Astrocyte (in vitro differentiated cells and primary cell): ENCODE results near the gene MRPS18A. TPM values are rescaled to one million over a fixed set of nuclear protein-coding genes. Genes with fewer than 3 reads are reported as not detected.

Source experiments
- DNase-seq: peaks from one replicate; pipeline ENCODE4 v3.0.0-alpha.2; 2010; ENCODE audit warnings: low read depth
- FAIRE-seq: peaks from 2 replicates; lab custom pipeline; 2011; peaks lifted over from hg19 to GRCh38; lab: Jason Lieb, UNC
- H2AFZ ChIP-seq: 2 replicates; pipeline ENCODE4 v1.6.0; 2012; ENCODE audit warnings: low read depth, low read length, inconsistent platforms
- H3K27ac ChIP-seq: 2 replicates; pipeline ENCODE4 v1.5.1; 2011; ENCODE audit warnings: low read depth, low read length, inconsistent platforms
- H3K27me3 ChIP-seq: 2 replicates; pipeline ENCODE4 v1.6.0; 2011; ENCODE audit warnings: low read length, inconsistent platforms; ENCODE audit not compliant: insufficient read depth
- H3K36me3 ChIP-seq: 2 replicates; pipeline ENCODE4 v1.5.1; 2011; ENCODE audit warnings: low read length, inconsistent platforms; ENCODE audit not compliant: insufficient read depth
- H3K4me1 ChIP-seq: 2 replicates; pipeline ENCODE4 v1.5.1; 2011; ENCODE audit warnings: low read length, inconsistent platforms; ENCODE audit not compliant: insufficient read depth
- H3K4me2 ChIP-seq: 2 replicates; pipeline ENCODE4 v1.6.0; 2012; ENCODE audit warnings: low read length, inconsistent platforms
- H3K4me3 ChIP-seq: 2 replicates; pipeline ENCODE4 v1.5.1; 2011; ENCODE audit warnings: low read depth, mild to moderate bottlenecking, low read length, inconsistent platforms; ENCODE audit not compliant: insufficient read depth
- H3K79me2 ChIP-seq: 2 replicates; pipeline ENCODE4 v1.6.0; 2012; ENCODE audit warnings: mild to moderate bottlenecking, low read length, inconsistent platforms; ENCODE audit not compliant: insufficient read depth
- H3K9ac ChIP-seq: 2 replicates; pipeline ENCODE4 v1.6.0; 2012; ENCODE audit warnings: mild to moderate bottlenecking, low read length, inconsistent platforms
- H3K9me3 ChIP-seq: 2 replicates; pipeline ENCODE4 v1.5.1; 2012; ENCODE audit warnings: low read depth, mild to moderate bottlenecking, low read length, inconsistent platforms; ENCODE audit not compliant: insufficient read depth
- H4K20me1 ChIP-seq: 2 replicates; pipeline ENCODE4 v1.6.0; 2012; ENCODE audit warnings: low read length, inconsistent platforms; ENCODE audit not compliant: insufficient read depth
- H3K27ac Mint-ChIP-seq: one replicate; pipeline ENCODE4 v1.8.0; 2021; ENCODE audit warnings: mild to moderate bottlenecking, mixed read lengths; ENCODE audit not compliant: unreplicated experiment
- H3K27me3 Mint-ChIP-seq: one replicate; pipeline ENCODE4 v1.8.0; 2021; ENCODE audit warnings: low read depth, mixed read lengths; ENCODE audit not compliant: unreplicated experiment
- H3K36me3 Mint-ChIP-seq: one replicate; pipeline ENCODE4 v1.8.0; 2021; ENCODE audit warnings: low read depth, mixed read lengths; ENCODE audit not compliant: unreplicated experiment
- H3K4me1 Mint-ChIP-seq: one replicate; pipeline ENCODE4 v1.8.0; 2021; ENCODE audit warnings: low read depth, mixed read lengths; ENCODE audit not compliant: unreplicated experiment
- H3K4me3 Mint-ChIP-seq: one replicate; pipeline ENCODE4 v1.8.0; 2021; ENCODE audit warnings: mild to moderate bottlenecking, moderate library complexity, mixed read lengths; ENCODE audit not compliant: unreplicated experiment
- H3K9me3 Mint-ChIP-seq: one replicate; pipeline ENCODE4 v1.8.0; 2021; ENCODE audit warnings: mild to moderate bottlenecking, mixed read lengths; ENCODE audit not compliant: unreplicated experiment
- EZH2 ChIP-seq: IDR thresholded peaks from 2 replicates; pipeline ENCODE4 v1.6.1; 2012; ENCODE audit warnings: mild to moderate bottlenecking, low read length, inconsistent platforms; ENCODE audit not compliant: insufficient read depth
- total RNA-seq: library from RNA; stranded (reverse); gene quantifications from 2 replicates; pipeline ENCODE4 v1.2.1, GENCODE V29; 2021
- TF ChIP-seq, protein P1 (sequence below): IDR thresholded peaks from 2 replicates; pipeline ENCODE4 v1.5.1; 2011; ENCODE audit warnings: low read depth, mild to moderate bottlenecking, inconsistent platforms, low read length, moderate library complexity; ENCODE audit not compliant: insufficient read depth

The MRPS18A gene
- total RNA-seq, 1 donor from 2014 or later: 33.5 TPM

DNA sequence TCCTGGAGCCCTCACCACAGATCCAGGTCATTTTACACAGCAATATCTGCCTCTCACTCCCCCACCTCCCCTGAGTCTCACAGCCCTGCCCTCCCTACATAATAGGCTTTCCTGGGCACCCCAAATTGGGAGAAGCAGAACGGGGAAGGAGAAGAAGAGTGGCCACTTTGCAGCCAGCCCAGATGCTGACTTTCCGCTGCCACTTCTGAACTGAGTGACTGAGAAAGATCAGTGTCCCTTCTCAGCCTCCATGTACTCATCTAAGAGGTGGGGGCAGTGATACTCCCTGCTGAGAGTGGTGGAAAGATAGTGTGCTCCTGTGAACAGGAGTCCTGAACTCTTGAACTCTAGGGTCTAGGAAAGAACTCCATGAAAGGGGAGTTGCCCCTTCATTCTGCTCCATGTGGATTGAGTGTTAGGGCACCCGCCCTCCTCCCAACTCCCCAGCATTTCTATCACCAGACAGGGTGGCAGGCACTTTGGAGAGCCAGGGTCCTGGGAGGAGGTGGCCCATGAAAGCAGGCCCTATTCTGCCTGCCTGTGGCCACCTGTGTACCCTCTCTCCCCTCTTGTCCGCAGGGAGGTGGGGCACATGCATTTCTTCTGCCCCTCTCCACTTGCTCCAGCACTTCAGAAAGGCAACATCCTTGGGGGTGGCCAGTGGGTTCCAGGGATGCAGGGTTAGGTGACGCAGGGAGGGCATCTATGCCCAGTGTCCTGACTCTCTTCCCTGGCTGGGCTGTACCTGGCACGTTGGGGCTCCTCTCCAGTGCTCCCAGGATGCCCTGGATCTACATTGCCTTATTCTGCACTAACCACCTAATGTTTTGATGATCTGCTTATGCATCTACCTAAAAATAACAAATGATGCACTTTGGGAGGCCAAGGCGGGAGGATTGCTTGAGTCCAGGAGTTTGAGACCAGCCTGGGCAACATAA is 38.3 kb upstream of the MRPS18A start:
- Histone ChIP-seq H3K9me3 (no peaks in the 10 kb centered on the region), H3K27me3 (peaks cover 10% of the 10 kb centered on the region), H3K27ac (no peak overlapping the region), H3K4me3 (no peak overlapping the region), H3K79me2 (no peaks in the 10 kb centered on the region), H3K36me3 (no peaks in the 10 kb centered on the region), H2AFZ (no peak overlapping the region), H3K4me1 (peaks cover 15% of the 10 kb centered on the region), H3K4me2 (peak overlapping the region; percentile 61), H4K20me1 (no peaks in the 10 kb centered on the region), H3K9ac (no peak overlapping the region)
- FAIRE-seq: no peak
- DNase-seq: no peak
- Mint-ChIP-seq H3K9me3 (peaks cover 4% of the 10 kb centered on the region), H3K4me3 (no peak overlapping the region), H3K27me3 (peaks cover 47% of the 10 kb centered on the region), H3K27ac (peak overlapping the region; percentile 69), H3K36me3 (no peaks in the 10 kb centered on the region), H3K4me1 (peaks cover 15% of the 10 kb centered on the region)
- TF ChIP-seq, protein P1, sequence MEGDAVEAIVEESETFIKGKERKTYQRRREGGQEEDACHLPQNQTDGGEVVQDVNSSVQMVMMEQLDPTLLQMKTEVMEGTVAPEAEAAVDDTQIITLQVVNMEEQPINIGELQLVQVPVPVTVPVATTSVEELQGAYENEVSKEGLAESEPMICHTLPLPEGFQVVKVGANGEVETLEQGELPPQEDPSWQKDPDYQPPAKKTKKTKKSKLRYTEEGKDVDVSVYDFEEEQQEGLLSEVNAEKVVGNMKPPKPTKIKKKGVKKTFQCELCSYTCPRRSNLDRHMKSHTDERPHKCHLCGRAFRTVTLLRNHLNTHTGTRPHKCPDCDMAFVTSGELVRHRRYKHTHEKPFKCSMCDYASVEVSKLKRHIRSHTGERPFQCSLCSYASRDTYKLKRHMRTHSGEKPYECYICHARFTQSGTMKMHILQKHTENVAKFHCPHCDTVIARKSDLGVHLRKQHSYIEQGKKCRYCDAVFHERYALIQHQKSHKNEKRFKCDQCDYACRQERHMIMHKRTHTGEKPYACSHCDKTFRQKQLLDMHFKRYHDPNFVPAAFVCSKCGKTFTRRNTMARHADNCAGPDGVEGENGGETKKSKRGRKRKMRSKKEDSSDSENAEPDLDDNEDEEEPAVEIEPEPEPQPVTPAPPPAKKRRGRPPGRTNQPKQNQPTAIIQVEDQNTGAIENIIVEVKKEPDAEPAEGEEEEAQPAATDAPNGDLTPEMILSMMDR: no peak
- TF ChIP-seq EZH2: no peak

DNA sequence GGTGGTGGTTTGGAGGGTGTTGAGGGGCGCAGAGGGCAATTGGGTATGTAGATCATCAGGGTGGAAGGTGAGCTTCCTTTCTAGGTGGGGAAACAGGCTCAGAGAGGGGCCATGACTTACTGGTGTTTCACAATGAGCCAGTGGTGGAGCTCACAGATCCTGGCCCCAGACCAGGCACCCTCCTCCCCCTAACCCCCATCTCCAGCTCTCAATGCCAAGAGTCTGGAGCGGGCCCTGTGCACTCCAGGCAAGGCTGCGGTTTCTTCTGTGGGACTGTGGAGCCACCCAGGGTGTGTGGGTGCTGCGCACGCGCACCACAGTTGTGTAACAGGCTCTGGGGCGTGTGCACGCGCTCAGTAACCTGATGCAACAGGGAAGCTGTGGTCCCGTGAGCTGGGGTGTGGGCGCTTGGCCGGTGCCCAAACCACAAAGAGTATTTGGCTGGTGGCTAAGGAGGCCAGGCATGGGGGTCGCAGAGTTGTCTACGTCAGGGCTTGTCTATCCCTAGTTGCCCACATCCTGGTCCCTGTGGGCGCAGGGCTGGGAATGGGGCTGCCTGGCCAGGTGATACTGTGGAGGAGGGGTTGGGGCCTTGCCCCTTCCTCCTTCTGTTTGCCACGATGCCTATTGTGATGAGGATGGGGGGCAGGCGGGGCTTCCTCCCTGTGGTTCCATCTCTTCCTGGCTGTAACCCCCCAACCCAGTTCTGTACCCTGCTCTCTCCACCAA is 37.5 kb upstream of the MRPS18A start:
- Mint-ChIP-seq H3K4me3 (no peak overlapping the region), H3K27ac (peak overlapping the region; percentile 95), H3K36me3 (no peaks in the 10 kb centered on the region), H3K4me1 (peaks cover 15% of the 10 kb centered on the region), H3K9me3 (peaks cover 4% of the 10 kb centered on the region), H3K27me3 (peaks cover 55% of the 10 kb centered on the region)
- Histone ChIP-seq H3K27ac (no peak overlapping the region), H3K4me3 (no peak overlapping the region), H3K79me2 (no peaks in the 10 kb centered on the region), H3K9ac (no peak overlapping the region), H3K4me2 (peak overlapping the region; percentile 61), H3K4me1 (peaks cover 15% of the 10 kb centered on the region), H2AFZ (no peak overlapping the region), H3K9me3 (no peaks in the 10 kb centered on the region), H3K36me3 (no peaks in the 10 kb centered on the region), H4K20me1 (no peaks in the 10 kb centered on the region), H3K27me3 (peaks cover 13% of the 10 kb centered on the region)
- DNase-seq: peak; percentile 89
- no peak for FAIRE-seq
- no peak for TF ChIP-seq EZH2
- TF ChIP-seq, protein P1: no peak
